Subcutaneous adipose tissue (tissue), 4 donors: ENCODE data around the gene TMEM117. TPM values are rescaled to one million over a fixed set of nuclear protein-coding genes. Genes with fewer than 3 reads are reported as not detected.

ENCODE experiments used
- CTCF ChIP-seq: fragments of 450-650 bp; IDR thresholded peaks from one replicate; pipeline ENCODE4 v1.5.1; 2016; ENCODE audit warnings: low read depth, mild to moderate bottlenecking, control low read depth, antibody characterized with exemption, moderate library complexity
- total RNA-seq, 4 donors: library from RNA; depleted of rRNA; stranded (reverse); fragments of >200 nt; gene quantifications; one replicate each; pipeline ENCODE4 v1.1.0, GENCODE V29; 2016

Gene TMEM117
- total RNA-seq, 4 donors from 2014 or later = 3.8 to 9.1 (median 7.6) TPM

- no peak for TF ChIP-seq CTCF
Observed at GRCh38 chr12:44114906-44115305, 279.0 kb downstream of the TMEM117 start.

- no peak for TF ChIP-seq CTCF
Observed at GRCh38 chr12:44117337-44117736, 281.5 kb downstream of the TMEM117 start.

- no peak for TF ChIP-seq CTCF
Observed at GRCh38 chr12:44118946-44119345, 283.1 kb downstream of the TMEM117 start.

- TF ChIP-seq CTCF = no peak
Observed at GRCh38 chr12:44126806-44127205, 290.9 kb downstream of the TMEM117 start.

- TF ChIP-seq CTCF = no peak
Observed at GRCh38 chr12:44127966-44128710, 292.3 kb downstream of the TMEM117 start.

GRCh38 chr12:44143175-44143574, 307.3 kb downstream of the TMEM117 start:
- TF ChIP-seq CTCF = no peak

GRCh38 chr12:44148936-44149335, 313.1 kb downstream of the TMEM117 start:
- no peak for TF ChIP-seq CTCF
